ENCODE measurements around the gene USP40.
A peak's percentile ranks its signal among the peaks of the same experiment; 100 is the strongest.

Gene USP40

DNA sequence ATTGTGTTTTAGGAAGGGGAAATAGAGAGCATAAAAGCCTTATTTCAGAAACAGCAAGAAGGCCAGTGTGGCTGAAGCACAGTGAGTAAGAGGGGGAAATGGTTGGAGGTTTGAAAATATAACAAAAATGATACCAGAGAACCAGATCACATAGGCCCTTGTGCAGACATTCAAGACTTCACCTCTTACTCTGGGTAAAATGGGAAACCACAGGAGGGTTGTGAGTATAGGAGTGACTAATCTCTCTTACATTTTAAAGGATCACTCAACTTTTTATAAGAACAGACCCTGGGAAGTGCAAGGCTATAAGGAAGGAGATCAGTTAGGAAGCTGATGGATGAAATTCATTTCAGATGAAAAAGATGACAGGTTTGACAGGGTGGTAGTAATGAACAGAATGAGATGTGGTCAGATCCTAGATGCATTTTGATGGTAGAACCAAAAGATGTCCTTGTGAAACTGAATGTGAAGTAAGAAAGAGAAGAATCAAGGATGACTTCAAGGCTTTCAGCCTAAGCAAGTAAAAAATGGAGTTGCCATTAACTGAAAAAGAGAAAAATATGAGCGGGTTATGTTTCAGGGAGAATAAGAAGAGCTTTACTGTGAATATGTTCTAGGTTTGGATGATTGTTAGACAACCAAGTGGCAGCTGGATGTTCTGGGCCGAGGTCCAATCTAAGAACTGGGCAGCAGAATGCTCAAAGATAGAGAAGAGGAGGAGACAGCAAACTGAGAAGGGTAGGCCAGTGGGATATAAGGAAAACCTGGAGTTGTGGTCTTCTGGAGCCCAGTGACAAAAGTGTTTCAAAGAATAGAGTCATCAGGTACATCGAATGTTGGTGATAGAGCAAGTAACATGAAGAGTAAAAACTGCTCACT, 65.1 kb downstream of the USP40 start:
- no peak for TF ChIP-seq CTCF (IDR thresholded peaks at IDR 0.05; ENCODE audit: extremely low read depth, insufficient read depth, missing control alignments)
- DNase-seq (ENCODE audit: low spot score), result no peak
- in situ Hi-C loops (cut with MboI; ENCODE audit: low pct_unique_long_range_greater_than_20kb, low sequenced_read_pairs, unreplicated experiment), result no loop called here

DNA sequence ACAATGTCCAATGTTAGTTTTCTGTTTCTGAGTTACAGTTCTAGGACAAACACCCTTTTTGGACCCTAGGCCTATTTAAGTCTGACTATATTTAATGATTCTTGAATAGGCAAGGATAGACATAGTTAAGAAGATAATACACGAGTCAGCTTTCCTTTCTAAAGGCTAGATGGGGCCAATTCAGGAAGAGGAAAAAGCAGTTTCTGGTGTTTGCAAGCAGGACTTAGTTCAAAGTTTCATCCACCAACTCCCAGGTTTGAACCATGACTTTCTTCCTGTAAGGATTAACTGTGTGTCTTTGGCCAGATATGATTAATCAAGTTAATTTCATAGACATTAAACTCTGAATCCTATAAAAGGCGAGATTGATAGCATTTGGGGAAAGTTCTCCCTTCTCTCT, 66.7 kb downstream of the USP40 start:
- TF ChIP-seq CTCF (IDR thresholded peaks at IDR 0.05; ENCODE audit: extremely low read depth, insufficient read depth, missing control alignments), result no peak
- in situ Hi-C loops (cut with MboI; ENCODE audit: low pct_unique_long_range_greater_than_20kb, low sequenced_read_pairs, unreplicated experiment), result loop anchor here (25.0 kb wide), 1 partner anchor 212 kb away; the partner anchor contains the start of genes UGT1A4 and UGT1A5
- DNase-seq (ENCODE audit: low spot score), result no peak

GRCh38 chr2:233498126-233498525, 68.5 kb downstream of the USP40 start:
- in situ Hi-C loops (cut with MboI; ENCODE audit: low pct_unique_long_range_greater_than_20kb, low sequenced_read_pairs, unreplicated experiment), result loop anchor here (25.0 kb wide), 1 partner anchor 214 kb away; the partner anchor contains the start of genes UGT1A4 and UGT1A5
- TF ChIP-seq CTCF (IDR thresholded peaks at IDR 0.05; ENCODE audit: extremely low read depth, insufficient read depth, missing control alignments), result peak; percentile 17
- DNase-seq (ENCODE audit: low spot score), result no peak

GRCh38 chr2:233497692-233498091, 68.9 kb downstream of the USP40 start:
- DNase-seq (ENCODE audit: low spot score), result no peak
- in situ Hi-C loops (cut with MboI; ENCODE audit: low pct_unique_long_range_greater_than_20kb, low sequenced_read_pairs, unreplicated experiment), result loop anchor here (25.0 kb wide), 1 partner anchor 215 kb away; the partner anchor contains the start of genes UGT1A4 and UGT1A5
- TF ChIP-seq CTCF (IDR thresholded peaks at IDR 0.05; ENCODE audit: extremely low read depth, insufficient read depth, missing control alignments), result no peak

DNA sequence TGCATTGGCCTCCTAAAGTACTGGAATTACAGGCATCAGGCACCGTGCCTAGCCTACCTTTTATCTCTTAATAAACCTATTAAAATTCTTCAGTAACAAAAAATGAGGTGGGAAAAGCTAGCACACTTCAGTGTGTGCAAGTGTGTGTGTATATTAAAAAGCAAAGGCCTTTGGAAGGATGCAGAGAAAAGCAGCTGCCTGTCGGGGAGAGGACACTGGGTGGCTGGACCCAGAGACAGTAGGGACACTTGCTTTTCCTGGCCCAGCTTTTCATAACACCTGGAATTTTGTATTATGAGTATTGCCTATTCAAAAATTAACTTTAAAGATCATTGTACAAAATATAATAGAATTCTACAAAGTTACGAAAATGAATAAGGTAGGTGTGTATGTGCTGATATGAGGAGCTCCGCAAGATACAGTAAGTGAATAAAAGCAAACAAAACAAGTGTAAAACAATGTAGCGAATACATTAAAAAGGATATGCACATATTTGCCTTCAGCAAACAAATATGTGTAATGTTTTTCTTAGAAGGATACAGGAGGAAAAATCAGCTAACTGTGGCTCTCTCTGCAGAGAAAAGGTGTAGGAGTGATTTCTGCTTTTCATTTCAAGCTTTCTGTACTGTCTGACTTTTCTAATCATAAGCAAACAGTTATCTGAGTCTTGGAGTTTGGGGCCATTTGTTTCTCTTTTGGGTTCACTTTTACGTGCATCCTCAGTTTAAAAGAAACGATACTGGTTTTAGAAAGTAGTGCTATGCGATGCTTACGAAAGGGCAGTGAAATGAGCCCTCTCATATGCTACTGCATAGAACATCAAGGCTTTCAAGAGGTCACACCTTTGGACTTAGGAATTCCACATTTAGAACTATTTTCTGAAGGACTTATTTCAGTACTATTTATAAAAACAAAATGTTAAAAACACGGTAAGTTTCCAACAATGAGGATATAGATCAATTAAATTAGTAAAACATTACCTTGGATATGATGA, 70.8 kb downstream of the USP40 start:
- DNase-seq (ENCODE audit: low spot score), result no peak
- TF ChIP-seq CTCF (IDR thresholded peaks at IDR 0.05; ENCODE audit: extremely low read depth, insufficient read depth, missing control alignments), result no peak
- in situ Hi-C loops (cut with MboI; ENCODE audit: low pct_unique_long_range_greater_than_20kb, low sequenced_read_pairs, unreplicated experiment), result loop anchor here (25.0 kb wide), 1 partner anchor 217 kb away; the partner anchor contains the start of genes UGT1A4 and UGT1A5

- in situ Hi-C loops (cut with MboI; ENCODE audit: low pct_unique_long_range_greater_than_20kb, low sequenced_read_pairs, unreplicated experiment), result loop anchor here (25.0 kb wide), 1 partner anchor 220 kb away; the partner anchor contains the start of genes UGT1A4 and UGT1A5
- DNase-seq (ENCODE audit: low spot score), result no peak
- TF ChIP-seq CTCF (IDR thresholded peaks at IDR 0.05; ENCODE audit: extremely low read depth, insufficient read depth, missing control alignments), result no peak
These were observed 73.8 kb downstream of the USP40 start for GRCh38 chr2:233492751-233493150.

Data from GM13977 (cell line).